HG03457 (cell line): ENCODE results near the gene CST9.
A peak's percentile ranks its signal among the peaks of the same experiment; 100 is the strongest.
"Not testable (repeated sequence)": the region's sequence is repeated elsewhere in the genome, so short reads cannot be mapped to it uniquely, and the experiment has no call there.

Experiments used
- ATAC-seq: cut with Tn5 transposase; IDR thresholded peaks from one replicate; pipeline ENCODE4 v1.9.1; 2021; ENCODE audit warnings: moderate number of reproducible peaks; ENCODE audit not compliant: unreplicated experiment

Gene CST9

GRCh38 chr20:23624324-23624691 lies 18.6 kb upstream of the CST9 start:
- ATAC-seq = no peak

- ATAC-seq = no peak
Observed at GRCh38 chr20:23623666-23624323, 18.1 kb upstream of the CST9 start.

GRCh38 chr20:23622839-23623343 lies 17.2 kb upstream of the CST9 start:
- ATAC-seq = no peak

- not testable (repeated sequence) for ATAC-seq
Observed at GRCh38 chr20:23622401-23622800, 16.7 kb upstream of the CST9 start.

- not testable (repeated sequence) for ATAC-seq
Observed at GRCh38 chr20:23620670-23621386, 15.1 kb upstream of the CST9 start.

- ATAC-seq = no peak
Observed at GRCh38 chr20:23614163-23614562, 8.4 kb upstream of the CST9 start.

GRCh38 chr20:23613676-23614075 lies 8.0 kb upstream of the CST9 start:
- ATAC-seq = no peak

- ATAC-seq = no peak
Observed at GRCh38 chr20:23612396-23612795, 6.7 kb upstream of the CST9 start.

GRCh38 chr20:23609486-23610109 lies 3.9 kb upstream of the CST9 start:
- ATAC-seq = no peak

GRCh38 chr20:23608251-23608846 lies 2.6 kb upstream of the CST9 start:
- no peak for ATAC-seq

- ATAC-seq = no peak
Observed at GRCh38 chr20:23607497-23608245, 2.0 kb upstream of the CST9 start.

- peak; percentile 83 for ATAC-seq
Observed at GRCh38 chr20:23606652-23607049, 934 bp upstream of the CST9 start.

- ATAC-seq = no peak
Observed at GRCh38 chr20:23604306-23604705, 1.4 kb downstream of the CST9 start.

- no peak for ATAC-seq
Observed at GRCh38 chr20:23603321-23603720, 2.4 kb downstream of the CST9 start.

- no peak for ATAC-seq
Observed at GRCh38 chr20:23602699-23603098, 3.0 kb downstream of the CST9 start.

- no peak for ATAC-seq
Observed at GRCh38 chr20:23602241-23602640, 3.5 kb downstream of the CST9 start.

- ATAC-seq = no peak
Observed at GRCh38 chr20:23601715-23602114, 4.0 kb downstream of the CST9 start.

- no peak for ATAC-seq
Observed at GRCh38 chr20:23598481-23598880, 7.2 kb downstream of the CST9 start.

GRCh38 chr20:23596579-23597250 lies 9.0 kb downstream of the CST9 start:
- ATAC-seq = no peak

- ATAC-seq = no peak
Observed at GRCh38 chr20:23595941-23596340, 9.8 kb downstream of the CST9 start.
